Kidney glomerular epithelial cell (primary cell): Measurements from ENCODE around the gene LRRC56.
A peak's percentile ranks its signal among the peaks of the same experiment; 100 is the strongest.

Experiments
- DNase-seq: peaks from one replicate; lab custom pipeline; 2025; lab: John Stamatoyannopoulos, UW

Gene LRRC56

GRCh38 chr11:575313-575995 lies 38.1 kb downstream of the LRRC56 start:
- DNase-seq: no peak

- peak; percentile 94 for DNase-seq
These were observed 38.9 kb downstream of the LRRC56 start, which contains the start of gene PHRF1 for GRCh38 chr11:575996-576768. Gene PHRF1 (plus strand): TSS chr11:576470. CDS start chr11:581513, 5,043 bp downstream.

- no peak for DNase-seq
These were observed 39.7 kb downstream of the LRRC56 start for GRCh38 chr11:576811-577610.

GRCh38 chr11:577611-577894 lies 40.2 kb downstream of the LRRC56 start:
- no peak for DNase-seq

GRCh38 chr11:578276-579035 lies 41.1 kb downstream of the LRRC56 start:
- no peak for DNase-seq

- no peak for DNase-seq
These were observed 42.7 kb downstream of the LRRC56 start for GRCh38 chr11:579830-580601.

GRCh38 chr11:581342-581741 lies 44.0 kb downstream of the LRRC56 start:
- DNase-seq: no peak

- no peak for DNase-seq
These were observed 44.4 kb downstream of the LRRC56 start for GRCh38 chr11:581752-582151.

- DNase-seq: no peak
These were observed 47.0 kb downstream of the LRRC56 start for GRCh38 chr11:584287-584686.

- no peak for DNase-seq
These were observed 49.3 kb downstream of the LRRC56 start for GRCh38 chr11:586376-587316.

GRCh38 chr11:587546-587945 lies 50.2 kb downstream of the LRRC56 start:
- no peak for DNase-seq

GRCh38 chr11:587978-588380 lies 50.7 kb downstream of the LRRC56 start:
- peak; percentile 55 for DNase-seq

GRCh38 chr11:589798-590197 lies 52.5 kb downstream of the LRRC56 start:
- DNase-seq: no peak

GRCh38 chr11:590997-591396 lies 53.7 kb downstream of the LRRC56 start:
- no peak for DNase-seq

- DNase-seq: no peak
These were observed 55.2 kb downstream of the LRRC56 start for GRCh38 chr11:592501-592900.

GRCh38 chr11:592918-593317 lies 55.6 kb downstream of the LRRC56 start:
- DNase-seq: no peak

GRCh38 chr11:593347-593746 lies 56.0 kb downstream of the LRRC56 start:
- no peak for DNase-seq

GRCh38 chr11:595400-595799 lies 58.1 kb downstream of the LRRC56 start:
- DNase-seq: no peak

GRCh38 chr11:596374-596773 lies 59.0 kb downstream of the LRRC56 start:
- DNase-seq: no peak

GRCh38 chr11:597166-597725 lies 59.9 kb downstream of the LRRC56 start:
- DNase-seq: no peak
